ENCODE results near the gene SLC29A2. TPM values are rescaled to one million over a fixed set of nuclear protein-coding genes. Genes with fewer than 3 reads are reported as not detected.
A peak's percentile ranks its signal among the peaks of the same experiment; 100 is the strongest.

The SLC29A2 gene
- total and polyA plus RNA-seq, 2 donors (not counting 3 experiments of a cell fraction or from before 2014, with no cell fraction given) = 2.4 to 5.2 TPM

DNA sequence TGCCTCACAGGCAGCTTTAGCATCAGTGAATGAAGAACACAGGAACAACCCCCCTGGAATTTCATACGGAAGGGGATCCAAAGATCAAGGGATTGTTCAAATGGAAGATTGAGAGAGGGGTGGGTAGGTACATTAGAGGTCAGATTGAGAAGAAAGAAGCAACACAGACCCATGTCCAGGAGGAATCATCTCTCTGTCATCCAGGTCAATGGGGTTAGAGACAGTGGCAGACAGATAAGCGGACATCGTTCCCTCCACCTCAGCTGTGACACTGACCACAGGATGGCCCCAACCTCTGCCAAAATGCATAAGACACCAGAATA lies 47.4 kb upstream of the SLC29A2 start:
- H3K36me3 ChIP-seq (ENCODE audit: control insufficient read depth in 2 of 2, extremely low read depth in 1 of 2, insufficient read depth in 2 of 2, low read length in 2 of 2) = no peaks in the 10 kb centered on the region
- no peak for TF ChIP-seq FOS (IDR thresholded peaks at IDR 0.05; ENCODE audit: borderline replicate concordance, insufficient read depth, low read length)

DNA sequence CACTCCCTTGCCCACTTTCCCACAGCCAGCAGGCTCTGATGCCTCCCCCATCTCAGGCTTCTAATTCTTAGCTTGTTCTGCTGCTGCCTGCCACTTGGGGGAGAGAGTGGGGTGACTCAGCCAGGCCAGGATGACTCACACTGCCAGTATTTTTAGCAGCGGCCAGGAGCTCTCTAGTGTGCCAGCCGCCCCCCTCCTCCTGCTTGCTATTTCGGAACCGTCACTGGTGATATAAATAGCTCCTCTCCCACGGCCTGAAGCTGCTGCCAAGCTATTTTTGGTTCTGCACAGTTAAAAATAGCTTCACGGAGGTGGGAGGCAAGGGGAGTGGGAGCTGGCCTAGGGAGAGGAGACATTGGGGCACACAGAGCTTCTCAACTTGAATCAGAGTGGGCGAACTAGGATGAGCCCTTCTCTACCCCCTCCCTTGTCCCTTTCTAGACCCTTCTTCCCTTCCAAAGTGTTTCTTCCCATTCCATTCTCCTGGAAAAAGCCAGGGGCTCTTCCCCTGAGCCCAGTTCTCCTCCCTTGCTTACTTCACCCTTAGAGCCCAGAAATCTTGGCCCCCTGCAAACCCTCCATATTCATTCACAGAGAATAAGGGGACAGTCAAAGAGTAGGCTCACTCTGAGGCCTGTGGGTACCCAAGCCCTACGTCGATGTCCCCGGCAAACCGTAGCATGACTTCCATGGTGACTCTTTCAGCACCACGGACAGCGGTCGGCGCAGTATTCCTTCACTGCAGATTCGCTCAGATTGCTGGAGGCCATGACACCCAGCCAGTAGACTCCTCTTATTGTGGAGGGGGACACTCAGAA lies 46.8 kb upstream of the SLC29A2 start:
- no peak overlapping the region for H2AFZ ChIP-seq (ENCODE audit: low read depth, low read length)
- H3K4me2 ChIP-seq (ENCODE audit: insufficient read depth, low read length) = no peak overlapping the region
- peaks cover 21 to 22% of the 10 kb centered on the region in 2 experiments for H3K27me3 ChIP-seq (ENCODE audit: control insufficient read depth in 2 of 2, insufficient read depth in 2 of 2, low read length in 2 of 2)
- H3K79me2 ChIP-seq (ENCODE audit: control insufficient read depth, insufficient read depth, low read length) = no peaks in the 10 kb centered on the region
- H3K9me3 ChIP-seq (replicated peaks; ENCODE audit: control insufficient read depth, insufficient read depth, low read length) = no peaks in the 10 kb centered on the region
- intact Hi-C loops (cut with micrococcal nuclease) = loop anchor here (1.0 kb wide), 1 partner anchor 10 kb away; no protein-coding TSS in a partner anchor
- BruUV-seq (replicated peaks) = no TSS peak
- H4K20me1 ChIP-seq (replicated peaks; ENCODE audit: control insufficient read depth, extremely low read depth, insufficient read depth, low read length) = no peaks in the 10 kb centered on the region
- no peak overlapping the region for H3K4me3 ChIP-seq (replicated peaks in 1 of 3; ENCODE audit: insufficient read depth in 1 of 3, low read depth in 1 of 3, low read length in 3 of 3)
- H3K9ac ChIP-seq (replicated peaks; ENCODE audit: extremely low read depth, insufficient read depth, low read length) = no peak overlapping the region
- no peaks in the 10 kb centered on the region for H3K36me3 ChIP-seq (ENCODE audit: control insufficient read depth in 2 of 2, extremely low read depth in 1 of 2, insufficient read depth in 2 of 2, low read length in 2 of 2)
- TF ChIP-seq GATA2 (IDR thresholded peaks at IDR 0.05; ENCODE audit: insufficient read depth, insufficient read length, low read depth, low read length) = no peak
- no peak for TF ChIP-seq EZH2 (IDR thresholded peaks at IDR 0.05; ENCODE audit: borderline replicate concordance, low read depth, low read length, severe bottlenecking)
- no peak for TF ChIP-seq POLR2A (IDR thresholded peaks at IDR 0.05; ENCODE audit: low read depth, low read length)
- peak; percentile 89 for TF ChIP-seq FOS (IDR thresholded peaks at IDR 0.05; ENCODE audit: borderline replicate concordance, insufficient read depth, low read length)
- TF ChIP-seq MYC (IDR thresholded peaks at IDR 0.05; ENCODE audit: low read depth, low read length) = no peak
- TF ChIP-seq, protein P1, sequence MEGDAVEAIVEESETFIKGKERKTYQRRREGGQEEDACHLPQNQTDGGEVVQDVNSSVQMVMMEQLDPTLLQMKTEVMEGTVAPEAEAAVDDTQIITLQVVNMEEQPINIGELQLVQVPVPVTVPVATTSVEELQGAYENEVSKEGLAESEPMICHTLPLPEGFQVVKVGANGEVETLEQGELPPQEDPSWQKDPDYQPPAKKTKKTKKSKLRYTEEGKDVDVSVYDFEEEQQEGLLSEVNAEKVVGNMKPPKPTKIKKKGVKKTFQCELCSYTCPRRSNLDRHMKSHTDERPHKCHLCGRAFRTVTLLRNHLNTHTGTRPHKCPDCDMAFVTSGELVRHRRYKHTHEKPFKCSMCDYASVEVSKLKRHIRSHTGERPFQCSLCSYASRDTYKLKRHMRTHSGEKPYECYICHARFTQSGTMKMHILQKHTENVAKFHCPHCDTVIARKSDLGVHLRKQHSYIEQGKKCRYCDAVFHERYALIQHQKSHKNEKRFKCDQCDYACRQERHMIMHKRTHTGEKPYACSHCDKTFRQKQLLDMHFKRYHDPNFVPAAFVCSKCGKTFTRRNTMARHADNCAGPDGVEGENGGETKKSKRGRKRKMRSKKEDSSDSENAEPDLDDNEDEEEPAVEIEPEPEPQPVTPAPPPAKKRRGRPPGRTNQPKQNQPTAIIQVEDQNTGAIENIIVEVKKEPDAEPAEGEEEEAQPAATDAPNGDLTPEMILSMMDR (IDR thresholded peaks at IDR 0.05; ENCODE audit: extremely low read depth in 1 of 2, insufficient read depth in 1 of 2, low read depth in 1 of 2, low read length in 2 of 2) = peak in 1 of 2 donors; percentile 37
- TF ChIP-seq, protein P2, sequence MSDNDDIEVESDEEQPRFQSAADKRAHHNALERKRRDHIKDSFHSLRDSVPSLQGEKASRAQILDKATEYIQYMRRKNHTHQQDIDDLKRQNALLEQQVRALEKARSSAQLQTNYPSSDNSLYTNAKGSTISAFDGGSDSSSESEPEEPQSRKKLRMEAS (IDR thresholded peaks at IDR 0.05; ENCODE audit: insufficient read depth, insufficient read length) = no peak
- peak; percentile 54 for TF ChIP-seq JUN (IDR thresholded peaks at IDR 0.05; ENCODE audit: borderline replicate concordance, insufficient read depth, insufficient read length, low read depth)
- TF ChIP-seq POLR2AphosphoS5 (IDR thresholded peaks at IDR 0.05; ENCODE audit: insufficient read depth, low read depth, low read length) = no peak
- peak; percentile 15 for FAIRE-seq
- H3K4me1 ChIP-seq (ENCODE audit: control insufficient read depth, extremely low read depth, insufficient read depth, low read length) = no peaks in the 10 kb centered on the region
- ChIA-PET POLR2A (no interaction called here), CTCF (interaction anchor here (0.7 to 2.6 kb wide), 14 partner anchors 8 to 260 kb away, joined by 3 to 25 read pairs (median 5); partner anchors contain the start of genes DPP3 and MRPL11)
- DNase-seq (ENCODE audit: low read depth, low spot score) = peak; percentile 46
- no peak overlapping the region for H3K27ac ChIP-seq (ENCODE audit: insufficient read depth, low read depth, low read length)
- dilution Hi-C loops (cut with MboI; ENCODE audit: extremely low pct_ligation_motif_present, low sequenced_read_pairs) = no loop called here
- no peaks in the 10 kb centered on the region for H3K9me1 ChIP-seq (replicated peaks; ENCODE audit: control insufficient read depth, extremely low read depth, insufficient read depth, low read length)

More for the DNA sequence above, 47.4 kb upstream of the SLC29A2 start:
- no peaks in the 10 kb centered on the region for H3K4me1 ChIP-seq (ENCODE audit: control insufficient read depth, extremely low read depth, insufficient read depth, low read length)
- H4K20me1 ChIP-seq (replicated peaks; ENCODE audit: control insufficient read depth, extremely low read depth, insufficient read depth, low read length) = no peaks in the 10 kb centered on the region
- ChIA-PET CTCF (interaction anchor here (1.2 to 2.6 kb wide), 6 partner anchors 10 to 108 kb away, joined by 4 to 25 read pairs (median 6); partner anchors contain the start of gene DPP3), POLR2A (no interaction called here)
- FAIRE-seq (no peak), DNase-seq (ENCODE audit: low read depth, low spot score) (no peak)
- H3K9me1 ChIP-seq (replicated peaks; ENCODE audit: control insufficient read depth, extremely low read depth, insufficient read depth, low read length) = no peaks in the 10 kb centered on the region
- dilution Hi-C loops (cut with MboI; ENCODE audit: extremely low pct_ligation_motif_present, low sequenced_read_pairs) = no loop called here
- no peak overlapping the region for H3K9ac ChIP-seq (replicated peaks; ENCODE audit: extremely low read depth, insufficient read depth, low read length)
- H3K79me2 ChIP-seq (ENCODE audit: control insufficient read depth, insufficient read depth, low read length) = no peaks in the 10 kb centered on the region
- BruUV-seq (replicated peaks) = no TSS peak
- no peak overlapping the region for H3K27ac ChIP-seq (ENCODE audit: insufficient read depth, low read depth, low read length)
- intact Hi-C loops (cut with micrococcal nuclease) = loop anchor here (1.0 kb wide), 1 partner anchor 11 kb away; no protein-coding TSS in a partner anchor
- H3K4me3 ChIP-seq (replicated peaks in 1 of 3; ENCODE audit: insufficient read depth in 1 of 3, low read depth in 1 of 3, low read length in 3 of 3) = no peak overlapping the region
- no peak overlapping the region for H3K4me2 ChIP-seq (ENCODE audit: insufficient read depth, low read length)
- H3K27me3 ChIP-seq (ENCODE audit: control insufficient read depth in 2 of 2, insufficient read depth in 2 of 2, low read length in 2 of 2) = peaks cover 21 to 22% of the 10 kb centered on the region in 2 experiments
- no peak overlapping the region for H2AFZ ChIP-seq (ENCODE audit: low read depth, low read length)
- no peaks in the 10 kb centered on the region for H3K9me3 ChIP-seq (replicated peaks; ENCODE audit: control insufficient read depth, insufficient read depth, low read length)
